Muscle of back (tissue), 11 donors: ENCODE measurements around the gene AFDN. TPM values are rescaled to one million over a fixed set of nuclear protein-coding genes. Genes with fewer than 3 reads are reported as not detected.

Experiments used
- DNase-seq, 3 donors: peaks; one replicate each; pipeline versions ENCODE4 v3.0.0 to v3.0.0-alpha.2; 2013
- polyA plus RNA-seq, 10 donors: library from polyadenylated mRNA; unstranded; fragments of 120-200 nt; gene quantifications; one replicate each; pipeline ENCODE4 v1.2.1, GENCODE V29; 2013; ENCODE audit not compliant: insufficient read length in 10 of 10

AFDN gene
- polyA plus RNA-seq, 10 donors = 24.4 to 63.8 (median 43.0) TPM

DNA sequence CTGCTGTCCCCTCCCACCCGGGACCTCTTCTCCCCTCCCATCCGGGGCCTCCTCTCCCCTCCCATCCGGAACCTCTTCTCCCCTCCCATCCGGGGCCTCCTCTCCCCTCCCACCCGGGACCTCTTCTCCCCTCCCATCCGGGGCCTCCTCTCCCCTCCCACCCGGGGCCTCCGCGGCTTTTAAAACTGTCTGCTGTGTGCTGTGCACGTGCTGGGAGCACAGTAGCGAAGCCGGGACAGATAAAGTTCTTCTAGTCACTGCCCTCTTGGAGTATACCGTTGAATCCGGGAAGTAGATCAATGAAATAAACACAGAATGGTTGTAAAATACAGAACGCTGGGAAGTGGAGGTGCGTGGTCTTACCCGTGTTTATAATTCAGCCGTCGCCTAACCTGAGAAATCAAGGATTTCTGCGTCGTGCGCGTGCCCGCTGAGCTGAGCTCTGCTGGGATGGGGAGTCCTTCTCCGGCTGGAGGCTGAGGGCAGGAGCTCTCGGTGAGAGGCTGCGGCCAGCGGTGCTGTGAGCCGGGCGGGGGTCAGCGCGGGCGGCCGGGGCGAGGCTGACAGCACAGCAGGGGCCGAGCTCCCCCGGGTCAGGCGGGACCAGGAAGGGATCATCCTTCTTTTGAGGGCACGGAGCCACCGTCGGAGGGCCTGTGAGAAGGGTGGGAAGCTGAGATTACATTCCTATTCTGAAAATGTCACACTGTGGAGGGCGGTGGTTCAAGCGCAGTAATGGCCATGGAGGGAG, 151.2 kb downstream of the AFDN start:
- DNase-seq = no peak

DNA sequence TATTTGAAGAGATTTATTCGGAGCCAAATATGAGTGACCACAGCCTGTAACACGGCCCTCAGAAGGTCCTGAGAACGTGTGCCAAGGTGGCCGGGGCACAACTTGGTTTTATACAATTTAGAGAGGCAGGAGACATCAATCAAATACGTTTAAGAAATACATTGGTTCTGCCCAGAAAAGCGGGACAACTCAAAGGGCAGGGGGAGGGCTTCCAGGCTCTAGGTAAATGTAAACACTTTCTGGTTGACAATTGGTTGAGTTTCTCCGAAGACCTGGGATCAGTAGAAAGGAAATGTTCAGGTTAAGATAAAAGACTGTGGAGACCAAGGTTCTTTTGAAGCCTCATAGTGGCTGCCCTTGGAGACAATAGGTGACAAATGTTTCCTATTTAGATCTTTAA, 151.9 kb downstream of the AFDN start:
- no peak for DNase-seq

DNA sequence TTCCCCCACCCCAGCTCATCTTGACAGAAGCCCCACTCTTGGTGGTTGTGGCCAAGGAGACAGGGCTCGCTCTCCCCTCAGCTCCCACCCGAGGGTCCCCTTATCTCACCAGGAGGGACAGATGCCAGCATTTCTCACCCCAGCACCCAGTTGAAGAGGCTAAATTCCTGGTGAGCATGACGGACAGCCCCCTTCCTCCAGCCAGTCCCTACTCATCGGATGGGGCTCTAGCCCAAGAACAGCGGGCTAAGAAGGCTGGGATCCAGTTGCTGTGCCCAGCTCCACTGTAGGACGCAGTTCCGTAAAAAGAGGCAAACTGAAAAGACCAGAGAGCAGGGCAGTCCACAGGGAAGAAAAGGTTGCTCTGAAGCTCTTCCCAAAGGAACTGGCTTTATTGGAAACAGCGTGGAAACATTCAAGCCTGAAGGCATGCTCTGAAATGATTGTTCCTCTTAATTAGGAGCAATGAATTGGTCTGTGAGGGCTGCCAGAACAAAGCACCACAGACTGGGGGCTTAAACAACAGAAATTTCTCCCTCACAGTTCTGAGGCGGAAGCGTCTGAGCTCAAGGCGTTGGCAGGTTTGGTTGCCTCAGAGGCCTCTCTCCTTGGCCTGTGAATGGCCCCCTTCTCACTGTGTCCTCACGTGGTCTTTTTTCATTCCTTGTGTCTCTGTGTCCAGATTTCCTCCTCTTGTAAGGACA, 152.9 kb downstream of the AFDN start:
- DNase-seq = no peak

DNA sequence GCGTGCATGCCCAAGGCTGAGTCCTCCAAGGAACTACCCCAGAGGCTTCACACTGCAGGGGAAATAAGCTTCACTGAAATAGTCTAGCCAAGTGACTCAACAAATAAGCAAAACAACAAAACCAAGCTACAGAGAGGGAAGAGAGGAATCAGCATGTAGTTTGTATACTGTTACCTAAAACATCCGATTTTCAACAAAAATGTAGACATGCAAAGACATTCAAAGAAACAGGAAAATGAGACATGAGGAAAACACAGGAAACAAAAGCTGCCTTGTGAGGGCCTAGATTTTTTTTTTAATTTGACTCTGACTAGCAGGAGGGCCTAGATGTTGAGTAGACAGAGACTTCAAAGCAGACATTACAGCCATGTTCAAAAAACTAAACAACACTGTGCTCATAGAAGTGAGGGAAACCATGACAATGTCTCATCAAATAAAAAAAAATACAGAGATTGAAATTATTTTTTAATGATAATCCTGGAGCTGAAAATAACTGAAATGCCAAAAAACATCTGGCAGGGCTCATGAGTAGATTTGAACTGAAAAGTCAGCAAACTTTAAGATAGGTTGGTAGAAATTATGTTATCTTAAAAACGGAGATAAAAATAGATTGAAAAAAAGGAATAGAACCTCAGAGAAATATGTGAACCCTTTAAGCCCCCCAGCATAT, 154.3 kb downstream of the AFDN start:
- no peak for DNase-seq

DNA sequence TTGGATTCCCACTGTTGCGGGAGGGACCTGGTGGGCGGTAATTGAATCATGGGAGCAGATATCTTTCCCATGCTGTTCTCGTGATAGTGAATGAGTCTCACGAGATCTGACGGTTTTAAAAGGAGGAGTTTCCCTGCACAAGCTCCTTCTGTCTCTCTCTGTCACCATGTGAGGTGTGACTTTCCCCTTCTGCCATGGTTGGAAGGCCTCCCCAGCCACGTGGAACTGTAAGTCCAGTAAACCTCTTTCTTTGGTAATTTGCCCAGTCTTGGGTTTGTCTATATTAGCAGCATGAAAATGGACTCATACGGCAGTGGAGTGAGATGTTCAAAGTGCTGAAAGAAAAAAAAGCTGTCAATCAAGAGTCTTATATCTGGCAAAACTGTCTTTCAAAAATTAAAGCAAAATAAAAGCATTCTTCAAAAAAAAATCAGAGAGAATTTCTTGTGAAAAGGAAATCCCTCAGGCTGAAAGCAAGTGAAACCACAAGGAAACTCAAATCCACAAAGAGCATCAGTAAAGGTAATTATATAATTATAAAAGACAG, 155.3 kb downstream of the AFDN start:
- no peak for DNase-seq

DNA sequence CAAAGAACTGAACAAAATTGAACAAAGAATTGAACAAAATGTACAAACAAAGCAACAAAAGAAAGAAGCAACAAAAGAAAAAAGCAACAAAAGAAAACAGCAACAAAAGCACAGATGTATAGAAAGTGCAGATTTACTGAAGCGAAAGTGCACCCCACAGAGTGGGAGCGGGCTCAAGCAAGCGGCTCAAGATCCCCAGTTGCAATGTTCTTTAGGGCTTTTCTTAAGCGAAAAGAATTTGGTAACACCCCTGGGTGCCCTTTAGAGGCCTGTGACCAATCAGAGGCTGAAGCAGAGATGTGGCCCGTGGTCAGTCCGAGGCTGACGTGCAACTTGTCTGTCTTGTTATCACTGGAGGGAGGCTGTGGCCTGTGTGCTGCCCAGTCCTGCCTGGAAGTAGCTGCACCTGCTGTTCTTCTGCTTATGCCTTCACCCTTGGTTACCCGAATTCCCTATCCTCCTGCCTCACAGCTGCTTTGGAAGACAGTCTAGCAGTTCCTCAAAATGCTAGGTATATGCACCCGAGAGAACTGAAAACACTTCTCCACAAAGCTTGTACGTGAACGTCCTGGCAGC, 157.5 kb downstream of the AFDN start:
- DNase-seq = no peak

DNA sequence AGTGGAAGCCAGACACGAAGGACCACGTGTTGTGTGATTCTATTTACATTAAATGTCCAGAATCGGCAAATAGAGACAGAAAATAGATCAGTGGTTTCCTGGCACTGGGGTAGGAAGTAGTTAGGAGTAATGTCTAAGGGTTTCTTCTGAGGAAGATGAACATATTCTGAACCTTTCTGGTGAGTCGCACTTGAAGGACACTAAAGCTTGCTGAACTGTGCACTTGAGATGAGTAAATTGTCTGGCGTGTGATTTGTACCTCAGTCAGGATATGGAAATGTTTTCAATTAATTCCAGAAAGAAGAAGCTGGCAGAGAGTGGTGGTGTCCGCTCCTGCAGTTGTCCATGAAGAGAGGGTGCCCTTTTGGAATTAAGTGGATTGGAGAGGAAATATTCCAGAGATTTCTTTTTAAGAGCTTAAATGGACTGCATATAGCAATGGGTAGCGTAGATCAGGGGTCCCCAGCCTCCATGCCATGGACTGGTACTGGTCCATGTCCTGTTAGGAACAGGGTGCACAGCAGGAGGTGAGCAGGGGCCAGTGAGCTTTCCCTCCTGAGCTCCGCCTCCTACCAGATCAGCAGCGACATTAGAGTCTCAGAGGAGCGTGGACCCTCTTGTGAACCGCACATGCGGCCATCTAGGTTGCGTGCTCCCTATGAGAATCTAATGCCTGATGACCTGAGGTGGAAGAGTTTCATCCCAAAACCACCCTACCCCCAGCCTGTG, 158.3 kb downstream of the AFDN start:
- DNase-seq = no peak

DNA sequence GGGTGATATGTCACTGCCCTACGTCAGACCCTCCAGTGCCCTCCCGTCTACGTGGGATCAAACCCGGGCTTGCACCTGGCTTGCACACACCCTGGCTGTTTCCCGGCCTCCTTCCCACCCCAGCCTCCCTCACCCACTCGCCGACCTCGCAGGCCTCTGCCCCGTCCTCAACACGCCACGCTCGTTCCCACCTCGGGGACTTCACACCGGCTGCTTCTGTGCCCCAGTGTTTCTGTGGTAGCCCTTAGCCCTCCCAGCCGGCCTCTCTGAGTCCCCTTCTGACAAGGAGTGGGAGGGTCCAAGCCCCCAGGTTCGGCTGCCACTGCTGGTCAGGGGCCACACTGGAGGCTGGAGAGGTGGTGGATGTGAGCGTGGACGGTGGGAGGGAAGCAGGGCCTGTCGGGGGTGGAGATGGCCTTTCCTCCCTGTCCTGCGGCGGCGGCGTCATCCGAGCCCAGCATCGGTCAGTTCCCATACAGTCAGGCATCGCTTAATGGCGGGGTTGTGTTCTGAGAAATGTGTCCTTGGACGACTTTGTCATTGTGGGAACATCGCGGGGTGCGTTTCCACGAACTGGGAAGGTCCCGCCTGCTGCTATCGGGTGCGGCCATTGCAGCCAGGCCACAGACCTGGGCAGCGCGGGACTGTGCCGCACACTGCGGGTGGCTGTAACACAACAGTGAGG, 159.3 kb downstream of the AFDN start:
- no peak for DNase-seq

DNA sequence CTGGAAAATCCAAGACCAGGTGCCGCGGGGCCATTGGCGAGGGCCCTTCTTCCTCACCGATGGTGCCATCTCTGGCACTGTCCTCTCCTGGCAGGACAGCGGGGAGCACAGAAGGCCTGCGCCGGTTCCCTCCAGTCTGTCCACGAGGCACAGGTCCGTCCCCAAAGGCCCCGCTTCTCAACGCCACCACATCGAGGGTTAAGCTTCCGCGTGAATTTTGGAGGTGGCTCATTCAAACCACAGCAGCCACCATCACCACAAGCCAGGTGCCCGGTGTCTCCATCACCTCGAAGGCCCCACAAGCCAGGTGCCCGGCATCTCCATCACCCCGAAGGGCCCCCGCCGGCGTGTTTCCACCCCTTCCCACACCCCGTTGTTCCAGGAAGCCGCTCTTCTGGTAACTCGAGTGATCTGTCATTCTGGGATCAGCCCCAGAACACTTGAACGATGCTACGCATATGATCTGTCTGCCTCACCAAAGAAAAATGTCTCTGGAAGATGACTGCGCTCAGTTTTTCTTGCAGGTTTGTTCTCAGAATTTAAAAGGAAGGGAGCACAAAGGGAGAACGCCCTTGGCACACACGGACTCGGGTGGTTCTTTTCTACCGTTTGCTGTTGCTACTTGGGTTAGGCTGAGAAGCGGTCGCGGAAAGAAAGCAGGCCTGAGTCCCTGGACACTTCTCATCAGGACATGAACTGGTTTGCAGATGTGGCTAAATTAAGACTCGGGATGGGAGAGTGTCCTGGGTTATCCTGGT, 160.9 kb downstream of the AFDN start:
- peak; percentile 42 to 78 (median 62) for DNase-seq

DNA sequence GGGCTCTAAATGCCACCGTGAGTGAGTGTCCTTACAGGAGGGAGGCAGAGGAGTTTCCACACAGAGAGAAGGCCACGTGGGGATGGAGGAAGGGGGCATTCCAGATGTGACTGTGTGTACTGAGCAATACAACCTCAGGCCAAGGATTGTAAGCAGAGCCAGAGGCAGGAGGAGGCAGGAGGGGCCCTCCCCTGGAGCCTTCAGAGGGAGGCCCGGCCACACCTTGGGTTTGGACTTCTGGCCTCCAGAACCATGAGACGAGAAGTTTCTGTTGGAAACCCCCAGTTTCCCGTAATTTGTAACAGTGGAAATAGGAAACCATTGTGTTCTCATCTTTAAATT, 161.4 kb downstream of the AFDN start:
- DNase-seq = peak in 2 of 3 donors; percentile 40 to 67

DNA sequence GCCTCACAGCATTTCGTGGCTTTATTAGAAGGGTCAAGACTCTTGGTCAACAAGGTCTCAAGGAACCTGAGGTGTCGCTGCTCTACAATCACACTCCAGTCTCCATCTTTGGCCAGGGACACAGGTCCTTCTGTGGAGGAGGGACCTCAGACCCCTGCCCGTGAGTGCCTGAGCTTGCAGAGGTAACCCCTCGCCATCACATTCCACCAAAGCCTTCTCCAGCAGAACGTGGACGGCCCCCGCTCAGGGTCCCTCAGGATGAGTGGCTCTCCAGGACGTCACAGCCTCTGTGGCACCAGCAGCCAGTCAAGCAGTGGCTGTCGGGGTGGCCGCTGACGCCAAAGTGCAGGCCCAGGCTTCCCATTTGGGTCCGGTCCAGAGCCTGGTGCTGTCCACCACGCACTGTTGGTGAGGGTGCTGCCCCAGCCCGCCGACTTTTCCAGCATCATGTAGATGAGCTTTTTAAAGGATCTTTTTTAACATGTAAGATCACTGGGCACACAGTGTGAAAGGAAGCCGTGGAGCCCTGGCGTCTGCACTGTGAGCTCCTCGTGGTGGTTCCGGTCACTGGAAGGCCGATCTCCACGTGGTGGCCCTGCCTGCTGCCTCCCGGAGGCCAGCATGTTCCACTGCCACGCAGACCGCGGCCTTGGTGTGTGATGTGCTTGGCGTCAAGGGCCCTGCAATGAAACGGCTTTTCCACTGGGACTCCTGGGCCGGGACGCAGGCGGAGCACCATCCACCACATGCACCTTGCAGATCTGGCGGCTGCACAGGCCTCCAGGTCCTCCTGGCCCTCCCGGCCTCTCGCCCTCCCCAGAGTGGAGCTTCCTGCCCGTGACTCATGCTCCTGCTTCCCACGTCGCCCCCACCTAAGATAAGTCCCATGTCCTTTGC, 162.5 kb downstream of the AFDN start:
- DNase-seq = no peak

DNA sequence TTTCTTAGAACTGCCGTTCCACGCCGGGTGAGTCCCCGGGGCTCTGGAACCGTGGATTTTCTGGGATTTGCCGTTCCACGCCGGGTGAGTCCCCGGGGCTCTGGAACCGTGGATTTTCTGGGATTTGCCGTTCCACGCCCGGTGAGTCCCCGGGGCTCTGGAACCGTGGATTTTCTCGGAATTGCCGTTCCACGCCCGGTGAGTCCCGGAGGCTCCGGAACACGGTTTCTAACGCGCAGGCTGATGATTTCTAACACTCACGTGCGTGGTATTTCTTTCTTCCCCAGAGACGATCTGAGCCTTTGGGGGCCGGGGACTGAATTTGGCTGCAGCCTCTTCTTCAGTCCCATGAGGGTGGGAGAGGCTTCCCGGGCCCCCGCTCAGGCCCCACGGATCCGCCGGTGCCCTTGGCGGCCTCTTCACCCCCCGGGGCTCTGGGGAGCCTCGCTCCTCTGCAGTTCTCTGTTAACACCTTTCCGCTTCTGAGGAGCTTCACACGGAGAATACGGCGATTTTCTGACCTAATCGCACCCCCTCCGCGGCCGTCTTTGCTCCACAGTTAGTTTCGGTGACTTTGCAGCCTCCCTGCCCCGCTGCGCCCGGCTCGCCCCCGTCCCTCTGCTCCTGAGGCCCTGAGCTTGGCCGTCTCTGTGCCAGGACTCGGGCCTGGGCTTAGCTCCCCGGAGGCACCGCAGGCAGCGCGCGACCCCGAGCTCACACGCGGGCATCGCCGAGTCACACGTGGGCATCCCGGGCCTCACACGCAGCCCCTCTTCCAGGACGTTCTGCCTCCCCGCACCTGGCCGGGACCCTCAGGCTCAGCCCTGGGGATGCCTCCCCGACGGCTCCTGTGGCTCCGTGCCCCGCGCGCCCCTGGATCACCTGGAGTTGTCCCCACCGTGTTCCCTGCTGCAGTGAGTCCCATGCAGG, 163.6 kb downstream of the AFDN start:
- DNase-seq = no peak

DNA sequence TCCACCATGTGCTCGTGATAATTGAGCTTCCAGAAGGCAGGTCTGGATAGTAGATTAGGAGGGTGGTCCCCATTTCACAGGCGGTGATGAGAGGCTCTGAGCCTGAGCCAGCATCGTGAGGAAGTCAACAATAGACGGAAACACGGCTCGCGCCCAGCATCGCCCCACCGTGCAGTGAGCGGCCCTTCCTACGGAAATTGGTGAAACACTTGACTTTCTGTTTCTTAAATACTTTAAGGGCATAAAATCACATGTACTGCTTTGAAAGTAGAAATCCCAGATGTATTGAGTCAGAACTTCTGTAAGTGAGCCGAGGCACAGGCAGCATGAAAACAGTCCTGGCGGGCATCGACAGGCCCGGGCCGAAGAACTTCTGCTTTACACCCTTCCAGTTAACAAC, 166.5 kb downstream of the AFDN start:
- peak in 1 of 3 donors; percentile 69 for DNase-seq

DNA sequence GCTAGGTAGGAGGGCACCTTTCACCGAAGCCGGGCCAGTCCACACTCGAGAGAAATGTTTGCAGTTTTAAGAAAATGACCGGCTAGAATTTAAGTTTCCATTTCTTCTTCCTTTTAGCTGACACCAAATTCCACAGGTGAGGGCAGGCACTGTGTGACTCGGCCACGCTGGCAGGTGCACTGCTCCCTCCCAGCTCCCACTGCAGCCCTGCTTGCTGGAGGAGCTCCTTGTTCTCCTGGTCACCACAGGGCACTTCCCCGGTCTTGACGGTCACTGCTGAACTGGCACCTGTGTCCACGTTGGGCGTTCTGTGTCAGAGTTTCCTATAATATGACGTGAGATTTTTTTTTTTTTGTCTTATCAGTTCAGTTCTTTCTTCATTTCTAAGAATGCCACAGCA, 167.1 kb downstream of the AFDN start:
- DNase-seq = no peak

DNA sequence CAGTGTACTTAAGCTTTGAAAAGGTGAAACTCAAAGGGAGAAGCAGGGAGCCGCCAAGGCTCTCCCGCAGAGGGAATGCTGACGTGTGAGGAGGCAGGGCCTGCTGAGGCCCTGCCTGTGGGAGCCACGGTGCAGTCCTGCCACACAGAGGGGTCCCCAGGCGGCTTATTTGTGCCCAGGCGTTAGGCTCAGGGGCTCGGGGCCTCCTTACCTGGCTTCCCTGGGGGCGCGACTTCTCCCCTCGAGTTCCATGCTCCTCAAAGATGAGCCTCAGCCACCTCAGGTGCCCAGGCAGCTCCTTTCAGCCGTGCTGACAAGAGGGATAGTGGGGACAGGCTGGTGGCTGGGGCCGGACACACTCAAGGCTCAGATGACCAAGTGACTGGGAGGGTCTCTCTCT, 168.6 kb downstream of the AFDN start:
- no peak for DNase-seq

DNA sequence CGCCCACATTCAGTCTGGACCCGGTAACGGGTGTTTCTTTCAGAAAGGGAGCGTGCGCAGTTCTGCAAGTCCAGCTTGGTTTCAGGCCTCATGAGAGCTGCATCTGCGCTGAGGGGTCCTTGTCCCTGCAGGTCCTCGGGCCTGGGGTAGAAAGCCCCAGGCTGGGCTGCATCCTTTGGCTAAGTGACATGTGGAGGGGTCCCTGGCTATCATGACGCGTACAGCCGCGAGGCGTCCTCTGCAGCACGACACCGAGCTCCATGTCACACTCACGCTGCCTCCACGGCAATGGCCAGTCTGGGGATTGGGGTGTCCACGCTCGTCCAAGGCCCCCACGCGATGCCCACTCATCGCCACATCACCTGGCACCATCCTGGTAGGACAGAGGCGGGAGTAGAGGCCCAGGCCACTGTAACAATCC, 169.0 kb downstream of the AFDN start:
- no peak for DNase-seq

DNA sequence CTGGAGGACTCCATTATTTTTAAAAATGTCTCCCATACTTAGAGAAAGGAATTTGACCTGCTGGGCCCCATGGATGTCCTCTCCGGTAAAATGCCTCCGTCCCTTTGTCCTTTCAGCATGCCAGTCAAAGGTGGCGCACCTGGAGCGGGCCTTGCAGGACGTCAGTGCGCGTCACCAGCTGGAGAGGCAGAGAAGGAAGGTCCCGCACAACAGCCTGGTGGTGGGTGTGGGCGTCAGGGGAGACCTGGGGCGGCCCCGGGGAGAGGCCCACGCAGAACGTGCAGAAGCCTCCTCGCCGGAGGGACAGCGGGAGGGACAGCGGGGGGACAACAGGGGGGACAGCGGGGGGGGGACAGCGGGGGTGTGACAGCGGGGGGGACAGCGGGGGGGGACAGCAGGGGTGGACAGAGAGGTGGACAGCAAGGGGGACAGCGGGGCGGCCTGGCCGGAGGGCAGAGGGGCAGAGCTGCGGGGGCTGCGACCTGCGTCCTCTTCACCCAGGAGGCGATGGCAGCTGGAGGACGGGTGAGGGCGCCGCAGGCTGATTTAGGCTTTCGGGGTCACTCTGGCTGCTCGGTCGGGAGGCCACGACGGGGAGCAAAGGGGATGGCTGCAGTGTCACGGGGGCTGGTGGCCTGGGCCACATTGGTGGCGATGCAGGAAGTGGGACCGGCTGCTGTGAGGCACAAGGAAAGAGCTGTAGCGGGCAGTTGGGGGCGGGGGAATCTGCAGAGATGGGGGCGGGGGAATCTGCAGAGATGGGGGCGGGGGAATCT, 169.9 kb downstream of the AFDN start:
- DNase-seq = no peak
